ENCODE data around the gene PHLDB1.
"Not testable (repeated sequence)": the region's sequence is repeated elsewhere in the genome, so short reads cannot be mapped to it uniquely, and the experiment has no call there.

DNA sequence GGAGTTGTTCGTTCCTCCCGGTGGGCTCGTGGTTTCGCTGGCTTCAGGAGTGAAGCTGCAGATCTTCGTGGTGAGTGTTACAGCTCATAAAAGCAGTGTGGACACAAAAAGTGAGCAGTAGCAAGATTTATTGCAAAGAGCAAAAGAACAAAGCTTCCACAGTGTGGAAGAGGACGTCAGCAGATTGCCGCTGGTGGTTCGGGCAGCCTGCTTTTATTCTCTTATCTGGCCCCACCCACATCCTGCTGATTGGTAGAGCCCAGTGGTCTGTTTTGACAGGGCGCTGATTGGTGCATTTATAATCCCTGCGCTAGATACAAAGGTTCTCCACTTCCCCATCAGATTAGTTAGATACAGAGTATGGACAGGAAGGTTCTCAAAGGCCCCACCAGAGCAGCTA lies 80.9 kb downstream of the PHLDB1 start:
- TF ChIP-seq POLR2A (IDR thresholded peaks at IDR 0.05) = not testable (repeated sequence)
- TF ChIP-seq, protein P1, sequence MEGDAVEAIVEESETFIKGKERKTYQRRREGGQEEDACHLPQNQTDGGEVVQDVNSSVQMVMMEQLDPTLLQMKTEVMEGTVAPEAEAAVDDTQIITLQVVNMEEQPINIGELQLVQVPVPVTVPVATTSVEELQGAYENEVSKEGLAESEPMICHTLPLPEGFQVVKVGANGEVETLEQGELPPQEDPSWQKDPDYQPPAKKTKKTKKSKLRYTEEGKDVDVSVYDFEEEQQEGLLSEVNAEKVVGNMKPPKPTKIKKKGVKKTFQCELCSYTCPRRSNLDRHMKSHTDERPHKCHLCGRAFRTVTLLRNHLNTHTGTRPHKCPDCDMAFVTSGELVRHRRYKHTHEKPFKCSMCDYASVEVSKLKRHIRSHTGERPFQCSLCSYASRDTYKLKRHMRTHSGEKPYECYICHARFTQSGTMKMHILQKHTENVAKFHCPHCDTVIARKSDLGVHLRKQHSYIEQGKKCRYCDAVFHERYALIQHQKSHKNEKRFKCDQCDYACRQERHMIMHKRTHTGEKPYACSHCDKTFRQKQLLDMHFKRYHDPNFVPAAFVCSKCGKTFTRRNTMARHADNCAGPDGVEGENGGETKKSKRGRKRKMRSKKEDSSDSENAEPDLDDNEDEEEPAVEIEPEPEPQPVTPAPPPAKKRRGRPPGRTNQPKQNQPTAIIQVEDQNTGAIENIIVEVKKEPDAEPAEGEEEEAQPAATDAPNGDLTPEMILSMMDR (IDR thresholded peaks at IDR 0.05) = not testable (repeated sequence)
